K562 (cell line): ENCODE data around the gene AGPAT1. TPM values are rescaled to one million over a fixed set of nuclear protein-coding genes. Genes with fewer than 3 reads are reported as not detected.
A peak's percentile ranks its signal among the peaks of the same experiment; 100 is the strongest.

Source experiments
- CBX5 ChIP-seq: IDR thresholded peaks from 2 replicates; pipeline ENCODE4 v1.6.1; 2014; ENCODE audit warnings: low read depth, borderline replicate concordance
- CEBPB ChIP-seq: fragments of 450-650 bp; IDR thresholded peaks from 2 replicates; pipeline ENCODE4 v1.6.1; 2016; ENCODE audit warnings: missing genetic modification characterization, missing compliant biosample characterization
- ERF ChIP-seq: fragments of 450-650 bp; formaldehyde crosslinking; IDR thresholded peaks from 2 replicates; pipeline ENCODE4 v1.4.0; 2020; ENCODE audit warnings: mild to moderate bottlenecking, mixed read lengths
- ETS2 ChIP-seq: IDR thresholded peaks from 2 replicates; pipeline ENCODE4 v1.6.1; 2016; ENCODE audit warnings: borderline replicate concordance, missing genetic modification characterization, mild to moderate bottlenecking, moderate library complexity, missing compliant biosample characterization; ENCODE audit not compliant: poor library complexity, severe bottlenecking
- HNRNPL ChIP-seq: fragments of 200-400 bp; formaldehyde crosslinking; IDR thresholded peaks from 2 replicates; pipeline ENCODE4 v1.6.1; 2017; ENCODE audit warnings: low read depth, mild to moderate bottlenecking, low read length
- NONO ChIP-seq, 2 experiments: fragments of 200-400 bp in 1 of 2; fragments of 450-650 bp in 1 of 2; formaldehyde crosslinking in 1 of 2; IDR thresholded peaks; 2 replicates each; pipeline ENCODE4 v1.6.1; 2017; ENCODE audit warnings: low read depth in 2 of 2, mild to moderate bottlenecking in 2 of 2, moderate library complexity in 2 of 2, low read length in 1 of 2
- NUFIP1 ChIP-seq: fragments of 450-650 bp; IDR thresholded peaks from 2 replicates; pipeline ENCODE4 v1.6.1; 2018; ENCODE audit not compliant: partially characterized antibody
- POLR2A ChIP-seq: fragments of 450-650 bp; conservative IDR thresholded peaks from 2 replicates; pipeline ENCODE4 v1.6.1; 2016
- POLR2AphosphoS2 ChIP-seq: IDR thresholded peaks from 2 replicates; pipeline ENCODE4 v1.6.1; 2012; ENCODE audit warnings: low read length, improper control_type of control experiment
- POLR2H ChIP-seq: IDR thresholded peaks from 2 replicates; pipeline ENCODE4 v1.6.1; 2016; ENCODE audit warnings: missing genetic modification characterization, low read depth, mild to moderate bottlenecking, control low read depth, missing compliant biosample characterization, moderate library complexity
- SETDB1 ChIP-seq: IDR thresholded peaks from one replicate; pipeline ENCODE4 v1.6.1; 2012; ENCODE audit warnings: low read length, control low read depth, inconsistent platforms
- STAT5A ChIP-seq: IDR thresholded peaks from 2 replicates; pipeline ENCODE4 v1.6.1; 2012; ENCODE audit warnings: low read length, inconsistent platforms, borderline replicate concordance
- TBP ChIP-seq: optimal IDR thresholded peaks from 2 replicates; pipeline ENCODE3; 2011; ENCODE audit warnings: low read depth, low read length, improper control_type of control experiment
- TCFL5 ChIP-seq: fragments of 250-450 bp; sonication (Bioruptor Pico); conservative IDR thresholded peaks from 2 replicates; pipeline ENCODE4 v1.6.1; 2021; ENCODE audit warnings: mild to moderate bottlenecking, moderate library complexity, matching md5 sums
- ZBTB17 ChIP-seq: fragments of 450-650 bp; formaldehyde crosslinking; IDR thresholded peaks from 2 replicates; pipeline ENCODE4 v1.4.0; 2020; ENCODE audit warnings: mild to moderate bottlenecking
- ZNF175 ChIP-seq: fragments of 200-800 bp; sonication (Bioruptor generic); IDR thresholded peaks from 2 replicates; pipeline ENCODE4 v1.6.1; 2016; ENCODE audit warnings: low read depth, mild to moderate bottlenecking, missing genetic modification characterization, missing compliant biosample characterization
- ZNF583 ChIP-seq: fragments of 250-450 bp; sonication (Bioruptor Pico); IDR thresholded peaks from 2 replicates; pipeline ENCODE4 v1.4.0; 2020
- polyA plus RNA-seq, 8 experiments: library from polyadenylated mRNA; depleted of rRNA in 4 of 8; stranded (reverse) in 5 of 8; unstranded in 3 of 8; fragments of >200 nt; fragmentation: Nextera tagmentation in 2 of 8; fragmentation: Illumina TruSeq in 1 of 8; extraction: Ambion mirVana in 2 of 8; extraction: Trizol in 1 of 8; gene quantifications; 2 replicates each; pipeline versions ENCODE4 v1.2.1 to v1.2.3, GENCODE V29; 2011 to 2014; ENCODE audit warnings: inconsistent platforms in 1 of 8, missing spikeins in 1 of 8
- total RNA-seq, 7 experiments: library from RNA; depleted of rRNA in 6 of 7; stranded (reverse); fragments of >200 nt in 6 of 7; fragmentation: Illumina TruSeq in 2 of 7; extraction: Trizol in 2 of 7; gene quantifications; 2 replicates each; pipeline versions ENCODE4 v1.2.1 to v1.2.3, GENCODE V29; 2011 to 2021; ENCODE audit warnings: low replicate concordance in 1 of 7
- TF ChIP-seq, protein P1 (sequence below): fragments of 250-450 bp; sonication (Bioruptor Pico); IDR thresholded peaks from 2 replicates; pipeline ENCODE4 v1.8.0; 2021; ENCODE audit warnings: moderate library complexity, mild to moderate bottlenecking, inconsistent platforms
- TF ChIP-seq, protein P2 (sequence below): fragments of 200-800 bp; sonication (Bioruptor generic); IDR thresholded peaks from 2 replicates; pipeline ENCODE4 v1.6.1; 2017; ENCODE audit warnings: missing genetic modification characterization, missing compliant biosample characterization
- TF ChIP-seq, protein P3 (sequence below): fragments of 250-450 bp; sonication (Bioruptor Pico); IDR thresholded peaks from 2 replicates; pipeline ENCODE4 v1.5.0; 2021; ENCODE audit warnings: mild to moderate bottlenecking, borderline replicate concordance
- TF ChIP-seq, protein P4 (sequence below): fragments of 250-450 bp; sonication (Bioruptor Pico); IDR thresholded peaks from 2 replicates; pipeline ENCODE4 v1.8.0; 2021; ENCODE audit warnings: borderline replicate concordance, mild to moderate bottlenecking, moderate library complexity; ENCODE audit not compliant: poor library complexity, severe bottlenecking
- TF ChIP-seq, protein P5 (sequence below): fragments of 450-650 bp; IDR thresholded peaks from 2 replicates; pipeline ENCODE4 v1.7.1; 2018; ENCODE audit warnings: mild to moderate bottlenecking, low read depth; ENCODE audit not compliant: partially characterized antibody

Gene AGPAT1
- total and polyA plus RNA-seq, 9 of the 15 experiments (the other 6 are each of a cell fraction or from before 2014, with no cell fraction given): 37.9 to 176 (median 69.4) TPM

DNA sequence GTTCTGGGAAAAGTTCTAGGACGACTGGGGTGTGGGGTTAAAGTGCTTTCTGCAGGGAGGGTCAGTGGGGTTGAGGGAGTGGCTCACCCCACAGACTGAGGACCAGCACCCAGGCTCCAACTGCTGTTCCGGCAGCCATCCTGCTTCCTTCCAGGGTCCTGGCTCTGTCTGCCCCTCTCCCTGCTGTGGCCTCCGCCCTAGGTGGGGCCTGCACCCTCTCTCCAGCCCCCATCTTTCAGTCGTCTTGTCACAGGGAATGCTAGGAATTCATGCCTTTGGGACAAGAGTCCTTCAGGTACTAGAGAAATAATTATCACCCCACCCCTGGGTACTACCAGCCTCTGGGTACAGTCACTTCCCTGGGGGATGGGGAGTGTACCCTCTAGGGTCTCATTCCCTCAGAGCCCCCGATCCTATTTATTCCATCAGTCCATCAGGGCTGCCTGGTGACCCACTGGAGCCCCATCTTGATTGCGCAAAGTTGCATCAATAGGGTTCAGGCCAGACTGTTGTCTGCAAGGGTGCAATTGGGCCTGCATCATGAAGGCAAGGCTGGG lies 8.3 kb upstream of the AGPAT1 start, which contains the start of gene AGER (continued):
- TF ChIP-seq NONO (IDR thresholded peaks at IDR 0.05; ENCODE audit: low read depth in 2 of 2, low read length in 1 of 2): no peak
- no peak for TF ChIP-seq ETS2 (tag)
- TF ChIP-seq ERF (CRISPR knock-in tag): 0 out of 2 replicates have a peak, but pooled peaks have one; percentile 38
- no peak for TF ChIP-seq CBX5
- TF ChIP-seq STAT5A: no peak
- TF ChIP-seq CEBPB (tag): peak; percentile 88
- TF ChIP-seq ZNF175: peak; percentile 91
- TF ChIP-seq POLR2AphosphoS2: peak; percentile 89
- TF ChIP-seq HNRNPL: no peak
- TF ChIP-seq TCFL5: no peak
- TF ChIP-seq, protein P1, sequence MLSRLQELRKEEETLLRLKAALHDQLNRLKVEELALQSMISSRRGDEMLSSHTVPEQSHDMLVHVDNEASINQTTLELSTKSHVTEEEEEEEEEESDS (CRISPR knock-in tag): no peak
- TF ChIP-seq, protein P2, sequence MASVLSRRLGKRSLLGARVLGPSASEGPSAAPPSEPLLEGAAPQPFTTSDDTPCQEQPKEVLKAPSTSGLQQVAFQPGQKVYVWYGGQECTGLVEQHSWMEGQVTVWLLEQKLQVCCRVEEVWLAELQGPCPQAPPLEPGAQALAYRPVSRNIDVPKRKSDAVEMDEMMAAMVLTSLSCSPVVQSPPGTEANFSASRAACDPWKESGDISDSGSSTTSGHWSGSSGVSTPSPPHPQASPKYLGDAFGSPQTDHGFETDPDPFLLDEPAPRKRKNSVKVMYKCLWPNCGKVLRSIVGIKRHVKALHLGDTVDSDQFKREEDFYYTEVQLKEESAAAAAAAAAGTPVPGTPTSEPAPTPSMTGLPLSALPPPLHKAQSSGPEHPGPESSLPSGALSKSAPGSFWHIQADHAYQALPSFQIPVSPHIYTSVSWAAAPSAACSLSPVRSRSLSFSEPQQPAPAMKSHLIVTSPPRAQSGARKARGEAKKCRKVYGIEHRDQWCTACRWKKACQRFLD (CRISPR knock-in tag): peak; percentile 53; the same call in 1 of the 2 replicates
- TF ChIP-seq POLR2A: peak; percentile 71
- TF ChIP-seq, protein P3, sequence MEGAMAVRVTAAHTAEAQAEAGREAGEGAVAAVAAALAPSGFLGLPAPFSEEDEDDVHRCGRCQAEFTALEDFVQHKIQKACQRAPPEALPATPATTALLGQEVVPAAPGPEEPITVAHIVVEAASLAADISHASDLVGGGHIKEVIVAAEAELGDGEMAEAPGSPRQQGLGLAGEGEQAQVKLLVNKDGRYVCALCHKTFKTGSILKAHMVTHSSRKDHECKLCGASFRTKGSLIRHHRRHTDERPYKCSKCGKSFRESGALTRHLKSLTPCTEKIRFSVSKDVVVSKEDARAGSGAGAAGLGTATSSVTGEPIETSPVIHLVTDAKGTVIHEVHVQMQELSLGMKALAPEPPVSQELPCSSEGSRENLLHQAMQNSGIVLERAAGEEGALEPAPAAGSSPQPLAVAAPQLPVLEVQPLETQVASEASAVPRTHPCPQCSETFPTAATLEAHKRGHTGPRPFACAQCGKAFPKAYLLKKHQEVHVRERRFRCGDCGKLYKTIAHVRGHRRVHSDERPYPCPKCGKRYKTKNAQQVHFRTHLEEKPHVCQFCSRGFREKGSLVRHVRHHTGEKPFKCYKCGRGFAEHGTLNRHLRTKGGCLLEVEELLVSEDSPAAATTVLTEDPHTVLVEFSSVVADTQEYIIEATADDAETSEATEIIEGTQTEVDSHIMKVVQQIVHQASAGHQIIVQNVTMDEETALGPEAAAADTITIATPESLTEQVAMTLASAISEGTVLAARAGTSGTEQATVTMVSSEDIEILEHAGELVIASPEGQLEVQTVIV (CRISPR knock-in tag): peak; percentile 62; the same call in 1 of the 2 replicates
- no peak for TF ChIP-seq TBP
- TF ChIP-seq, protein P4, sequence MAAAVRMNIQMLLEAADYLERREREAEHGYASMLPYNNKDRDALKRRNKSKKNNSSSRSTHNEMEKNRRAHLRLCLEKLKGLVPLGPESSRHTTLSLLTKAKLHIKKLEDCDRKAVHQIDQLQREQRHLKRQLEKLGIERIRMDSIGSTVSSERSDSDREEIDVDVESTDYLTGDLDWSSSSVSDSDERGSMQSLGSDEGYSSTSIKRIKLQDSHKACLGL (CRISPR knock-in tag): peak; percentile 33
- no peak for TF ChIP-seq NUFIP1
- TF ChIP-seq POLR2H (tag): peak; percentile 30; the same call in 1 of the 2 replicates
- peak; percentile 73 for TF ChIP-seq ZNF583 (CRISPR knock-in tag)
- no peak for TF ChIP-seq SETDB1
- TF ChIP-seq, protein P5, sequence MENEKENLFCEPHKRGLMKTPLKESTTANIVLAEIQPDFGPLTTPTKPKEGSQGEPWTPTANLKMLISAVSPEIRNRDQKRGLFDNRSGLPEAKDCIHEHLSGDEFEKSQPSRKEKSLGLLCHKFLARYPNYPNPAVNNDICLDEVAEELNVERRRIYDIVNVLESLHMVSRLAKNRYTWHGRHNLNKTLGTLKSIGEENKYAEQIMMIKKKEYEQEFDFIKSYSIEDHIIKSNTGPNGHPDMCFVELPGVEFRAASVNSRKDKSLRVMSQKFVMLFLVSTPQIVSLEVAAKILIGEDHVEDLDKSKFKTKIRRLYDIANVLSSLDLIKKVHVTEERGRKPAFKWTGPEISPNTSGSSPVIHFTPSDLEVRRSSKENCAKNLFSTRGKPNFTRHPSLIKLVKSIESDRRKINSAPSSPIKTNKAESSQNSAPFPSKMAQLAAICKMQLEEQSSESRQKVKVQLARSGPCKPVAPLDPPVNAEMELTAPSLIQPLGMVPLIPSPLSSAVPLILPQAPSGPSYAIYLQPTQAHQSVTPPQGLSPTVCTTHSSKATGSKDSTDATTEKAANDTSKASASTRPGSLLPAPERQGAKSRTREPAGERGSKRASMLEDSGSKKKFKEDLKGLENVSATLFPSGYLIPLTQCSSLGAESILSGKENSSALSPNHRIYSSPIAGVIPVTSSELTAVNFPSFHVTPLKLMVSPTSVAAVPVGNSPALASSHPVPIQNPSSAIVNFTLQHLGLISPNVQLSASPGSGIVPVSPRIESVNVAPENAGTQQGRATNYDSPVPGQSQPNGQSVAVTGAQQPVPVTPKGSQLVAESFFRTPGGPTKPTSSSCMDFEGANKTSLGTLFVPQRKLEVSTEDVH: no peak
- peak; percentile 65; the same call in 1 of the 2 replicates for TF ChIP-seq ZBTB17 (CRISPR knock-in tag)
